Central memory CD8-positive, alpha-beta T cell (primary cell): ENCODE measurements around the gene TSTD2.

ENCODE experiments used
- ATAC-seq: fragments of 150-1000 bp; cut with Tn5 transposase; replicated peaks from 2 replicates; pipeline ENCODE4 v1.10.0; 2022; ENCODE audit warnings: mild to moderate bottlenecking, moderate FRiP score, moderate number of reproducible peaks; ENCODE audit not compliant: poor library complexity, severe bottlenecking; ENCODE audit errors: extremely low read depth
- DNase-seq, 2 donors: peaks; one replicate each; pipeline ENCODE4 v3.0.0; 2021; ENCODE audit warnings: low spot score in 2 of 2
- H3K27ac Mint-ChIP-seq: one replicate; pipeline ENCODE4 v1.8.0; 2022; ENCODE audit warnings: low read depth, mild to moderate bottlenecking, moderate library complexity, mixed read lengths
- H3K27me3 Mint-ChIP-seq: one replicate; pipeline ENCODE4 v1.8.0; 2022; ENCODE audit warnings: mixed read lengths
- H3K36me3 Mint-ChIP-seq: one replicate; pipeline ENCODE4 v1.8.0; 2022; ENCODE audit warnings: mild to moderate bottlenecking, moderate library complexity, mixed read lengths; ENCODE audit not compliant: insufficient read depth
- H3K4me1 Mint-ChIP-seq: one replicate; pipeline ENCODE4 v1.8.0; 2022; ENCODE audit warnings: mixed read lengths
- H3K4me3 Mint-ChIP-seq: one replicate; pipeline ENCODE4 v1.8.0; 2022; ENCODE audit warnings: mild to moderate bottlenecking, moderate library complexity, mixed read lengths
- H3K9me3 Mint-ChIP-seq: one replicate; pipeline ENCODE4 v1.8.0; 2022; ENCODE audit warnings: mixed read lengths

The TSTD2 gene

GRCh38 chr9:97563458-97564135 lies 69.6 kb downstream of the TSTD2 start:
- Mint-ChIP-seq H3K4me3 (no peak overlapping the region), H3K4me1 (peaks cover 5% of the 10 kb centered on the region), H3K9me3 (no peaks in the 10 kb centered on the region), H3K27me3 (peaks cover 25% of the 10 kb centered on the region), H3K36me3 (no peaks in the 10 kb centered on the region), H3K27ac (no peak overlapping the region)
- DNase-seq (no peak), ATAC-seq (no peak)

DNA sequence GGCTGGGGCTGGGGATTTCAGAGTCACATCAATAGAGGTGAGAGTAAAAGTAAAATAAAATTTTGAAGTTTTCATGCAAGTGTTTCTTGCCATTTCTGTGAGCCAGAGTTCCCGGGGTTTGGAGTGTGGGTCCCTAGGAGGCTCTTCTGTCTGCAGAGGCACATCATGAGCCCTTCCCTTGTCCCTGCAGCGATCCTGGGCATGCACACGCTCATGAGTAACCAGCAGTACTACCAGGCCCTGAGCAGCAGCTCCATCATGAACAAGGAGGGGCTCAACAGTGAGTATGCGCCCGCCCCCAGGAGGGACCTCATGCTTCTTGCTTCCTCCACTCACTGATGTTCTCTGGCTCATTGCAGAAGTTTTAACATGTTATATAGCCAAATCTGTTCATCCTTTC lies 70.6 kb downstream of the TSTD2 start:
- peaks cover 5% of the 10 kb centered on the region for H3K4me1 Mint-ChIP-seq
- no peaks in the 10 kb centered on the region for H3K36me3 Mint-ChIP-seq
- peaks cover 25% of the 10 kb centered on the region for H3K27me3 Mint-ChIP-seq
- no peak for ATAC-seq
- no peak for DNase-seq
- H3K4me3 Mint-ChIP-seq, result no peak overlapping the region
- H3K27ac Mint-ChIP-seq, result no peak overlapping the region
- H3K9me3 Mint-ChIP-seq, result no peaks in the 10 kb centered on the region

GRCh38 chr9:97561501-97561900 lies 71.7 kb downstream of the TSTD2 start:
- H3K4me1 Mint-ChIP-seq, result peaks cover 5% of the 10 kb centered on the region
- H3K9me3 Mint-ChIP-seq, result no peaks in the 10 kb centered on the region
- H3K4me3 Mint-ChIP-seq, result no peak overlapping the region
- H3K36me3 Mint-ChIP-seq, result no peaks in the 10 kb centered on the region
- H3K27me3 Mint-ChIP-seq, result peaks cover 27% of the 10 kb centered on the region
- DNase-seq, result no peak
- no peak for ATAC-seq
- no peak overlapping the region for H3K27ac Mint-ChIP-seq

- Mint-ChIP-seq H3K9me3 (no peaks in the 10 kb centered on the region), H3K36me3 (no peaks in the 10 kb centered on the region), H3K27ac (no peak overlapping the region), H3K27me3 (peaks cover 34% of the 10 kb centered on the region), H3K4me1 (peaks cover 5% of the 10 kb centered on the region), H3K4me3 (no peak overlapping the region)
- ATAC-seq (no peak), DNase-seq (no peak)
These were observed 72.3 kb downstream of the TSTD2 start for GRCh38 chr9:97560851-97561250.

- ATAC-seq (no peak), DNase-seq (no peak)
- Mint-ChIP-seq H3K27me3 (peaks cover 40% of the 10 kb centered on the region), H3K4me1 (peaks cover 5% of the 10 kb centered on the region), H3K27ac (no peak overlapping the region), H3K9me3 (no peaks in the 10 kb centered on the region), H3K4me3 (no peak overlapping the region), H3K36me3 (no peaks in the 10 kb centered on the region)
These were observed 73.0 kb downstream of the TSTD2 start for GRCh38 chr9:97560154-97560553.

DNA sequence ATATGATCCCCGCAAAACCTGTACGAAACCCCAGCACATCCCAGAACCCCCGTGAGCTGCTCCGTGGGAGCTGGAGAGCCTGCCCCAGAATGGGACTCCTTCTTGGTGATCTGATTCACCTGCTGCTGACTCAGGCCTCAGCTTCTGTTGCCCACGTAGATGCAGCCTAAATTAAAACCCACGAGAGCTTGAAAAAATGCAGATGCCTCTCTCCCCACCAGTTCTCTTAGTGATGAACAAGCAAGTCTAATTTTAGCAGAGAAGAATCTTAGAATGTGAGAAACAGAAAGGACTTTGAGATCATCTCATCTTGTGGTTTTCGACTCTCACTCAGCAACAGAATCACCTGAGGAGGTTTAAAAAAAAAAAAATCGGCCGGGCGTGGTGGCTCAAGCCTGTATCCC lies 74.1 kb downstream of the TSTD2 start:
- H3K4me3 Mint-ChIP-seq, result no peak overlapping the region
- no peak overlapping the region for H3K27ac Mint-ChIP-seq
- DNase-seq (no peak), ATAC-seq (no peak)
- H3K27me3 Mint-ChIP-seq, result peaks cover 44% of the 10 kb centered on the region
- H3K36me3 Mint-ChIP-seq, result no peaks in the 10 kb centered on the region
- no peaks in the 10 kb centered on the region for H3K9me3 Mint-ChIP-seq
- H3K4me1 Mint-ChIP-seq, result peaks cover 5% of the 10 kb centered on the region

- no peak overlapping the region for H3K4me3 Mint-ChIP-seq
- H3K27me3 Mint-ChIP-seq, result peaks cover 48% of the 10 kb centered on the region
- no peak overlapping the region for H3K27ac Mint-ChIP-seq
- no peak for ATAC-seq
- peaks cover 5% of the 10 kb centered on the region for H3K4me1 Mint-ChIP-seq
- DNase-seq, result no peak
- no peaks in the 10 kb centered on the region for H3K36me3 Mint-ChIP-seq
- H3K9me3 Mint-ChIP-seq, result no peaks in the 10 kb centered on the region
These were observed 74.5 kb downstream of the TSTD2 start for GRCh38 chr9:97558701-97559101.

- H3K36me3 Mint-ChIP-seq, result no peaks in the 10 kb centered on the region
- ATAC-seq, result no peak
- no peaks in the 10 kb centered on the region for H3K9me3 Mint-ChIP-seq
- H3K4me1 Mint-ChIP-seq, result peaks cover 5% of the 10 kb centered on the region
- H3K4me3 Mint-ChIP-seq, result no peak overlapping the region
- H3K27me3 Mint-ChIP-seq, result peaks cover 56% of the 10 kb centered on the region
- no peak for DNase-seq
- H3K27ac Mint-ChIP-seq, result no peak overlapping the region
These were observed 75.5 kb downstream of the TSTD2 start for GRCh38 chr9:97557606-97558095.

DNA sequence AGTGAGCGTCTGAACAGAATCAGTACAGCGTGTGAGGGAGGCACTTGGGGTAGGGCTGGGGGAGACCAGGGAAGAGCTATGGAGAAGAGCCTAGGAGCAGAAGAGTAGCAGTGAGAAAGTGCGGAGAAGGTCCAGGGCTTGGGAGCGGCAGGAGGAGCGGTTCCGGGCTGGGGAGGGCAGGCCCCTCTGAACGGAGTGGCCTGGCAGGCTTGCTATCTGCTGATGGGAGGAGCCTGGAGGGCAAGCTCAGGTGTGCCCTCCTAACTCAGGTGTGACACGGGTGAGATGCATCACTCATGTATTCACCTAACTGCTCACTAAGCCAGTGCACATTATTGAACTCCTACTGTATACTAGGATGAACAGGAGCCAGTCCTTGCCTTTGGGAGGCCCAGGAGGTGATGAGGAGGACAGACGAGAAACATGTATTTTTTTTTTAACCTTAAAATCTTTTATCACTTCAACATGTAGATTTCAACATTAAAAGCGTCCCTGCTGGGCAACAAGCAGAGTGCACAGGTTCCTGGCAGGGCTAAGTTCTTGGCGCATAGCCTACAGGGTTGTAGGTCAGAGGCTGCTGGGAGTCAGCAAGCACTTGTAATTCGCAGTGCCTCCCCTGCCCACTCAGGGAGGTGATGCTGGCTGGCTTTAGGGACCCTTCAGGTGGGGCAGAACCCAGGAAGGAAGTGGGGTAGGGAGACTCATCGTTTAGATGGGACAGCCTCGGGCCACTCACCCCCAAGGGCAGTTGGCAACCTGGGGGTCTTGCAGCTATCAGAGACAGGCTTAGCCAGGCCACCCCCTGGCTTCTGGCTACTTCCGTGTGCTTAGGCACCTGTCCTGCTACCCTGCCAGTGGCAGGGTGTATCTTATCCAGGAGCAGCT lies 76.2 kb downstream of the TSTD2 start:
- Mint-ChIP-seq H3K4me3 (no peak overlapping the region), H3K9me3 (no peaks in the 10 kb centered on the region), H3K36me3 (no peaks in the 10 kb centered on the region), H3K27me3 (peaks cover 63% of the 10 kb centered on the region), H3K4me1 (peaks cover 5% of the 10 kb centered on the region), H3K27ac (no peak overlapping the region)
- DNase-seq (no peak), ATAC-seq (no peak)

GRCh38 chr9:97556036-97556720 lies 77.0 kb downstream of the TSTD2 start:
- Mint-ChIP-seq H3K9me3 (no peaks in the 10 kb centered on the region), H3K4me3 (no peak overlapping the region)

DNA sequence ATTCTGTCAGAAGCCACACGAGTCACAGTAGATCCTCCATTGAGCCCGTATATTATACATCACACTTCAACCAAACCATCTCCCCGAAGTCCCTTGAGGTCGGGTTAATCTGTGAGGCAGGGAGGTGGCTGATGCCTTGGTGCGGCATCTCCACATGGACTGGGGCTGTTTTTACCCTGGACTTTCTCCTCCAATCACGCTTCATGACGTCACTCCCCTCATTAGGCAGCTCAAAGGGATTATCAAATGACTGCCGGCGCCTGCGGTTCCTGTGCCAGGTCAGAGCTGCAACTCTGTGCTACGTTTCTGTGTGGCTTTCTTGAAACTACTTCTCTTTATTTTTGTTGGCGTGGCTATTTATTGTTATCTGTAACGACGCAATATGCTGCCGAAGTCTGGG lies 78.0 kb downstream of the TSTD2 start:
- Mint-ChIP-seq H3K4me3 (no peak overlapping the region), H3K36me3 (no peaks in the 10 kb centered on the region), H3K4me1 (peaks cover 5% of the 10 kb centered on the region), H3K27ac (no peak overlapping the region), H3K9me3 (no peaks in the 10 kb centered on the region), H3K27me3 (peaks cover 64% of the 10 kb centered on the region)
- DNase-seq (no peak), ATAC-seq (no peak)

More at GRCh38 chr9:97556036-97556720, 77.0 kb downstream of the TSTD2 start:
- no peak for DNase-seq
- Mint-ChIP-seq H3K27ac (no peak overlapping the region), H3K36me3 (no peaks in the 10 kb centered on the region), H3K27me3 (peaks cover 64% of the 10 kb centered on the region), H3K4me1 (peaks cover 5% of the 10 kb centered on the region)
- ATAC-seq, result no peak

GRCh38 chr9:97554566-97555075 lies 78.5 kb downstream of the TSTD2 start:
- Mint-ChIP-seq H3K4me1 (peaks cover 5% of the 10 kb centered on the region), H3K36me3 (no peaks in the 10 kb centered on the region), H3K27me3 (peaks cover 64% of the 10 kb centered on the region), H3K9me3 (no peaks in the 10 kb centered on the region), H3K27ac (no peak overlapping the region), H3K4me3 (no peak overlapping the region)
- DNase-seq, result no peak
- no peak for ATAC-seq
